Measurements from ENCODE around the gene GARIN5A. TPM values are rescaled to one million over a fixed set of nuclear protein-coding genes. Genes with fewer than 3 reads are reported as not detected.
A peak's percentile ranks its signal among the peaks of the same experiment; 100 is the strongest.

The GARIN5A gene
- total RNA-seq, 2 donors from 2014 or later = 1.0 TPM; not detected in 1

DNA sequence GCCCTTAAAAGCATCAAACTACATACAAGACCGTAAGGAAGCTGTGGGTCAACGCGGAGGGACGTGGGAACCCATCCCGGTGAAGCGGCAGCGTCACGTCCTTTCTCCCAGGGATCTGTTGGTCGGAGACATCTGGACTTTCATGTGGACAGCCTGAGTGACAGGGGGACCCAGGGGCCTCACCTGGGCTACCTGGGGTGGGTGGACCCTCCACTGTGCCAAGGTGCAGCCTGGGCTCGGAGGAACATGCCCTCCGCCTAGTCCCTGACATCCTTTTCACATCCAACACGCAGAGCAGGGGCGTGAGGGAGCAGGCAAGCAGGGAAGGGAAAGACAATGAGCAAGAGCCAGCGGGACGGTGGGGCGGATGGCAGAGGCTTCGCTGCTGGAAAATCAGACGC lies 13.8 kb upstream of the GARIN5A start:
- Histone ChIP-seq H3K36me3 (replicated peaks in 1 of 2; ENCODE audit: insufficient read depth in 1 of 2, low read depth in 2 of 2) (no peaks in the 10 kb centered on the region), H3K4me1 (no peaks in the 10 kb centered on the region), H3K4me3 (no peak overlapping the region), H3K27ac (no peak overlapping the region), H3K9me3 (no peaks in the 10 kb centered on the region), H3K27me3 (no peaks in the 10 kb centered on the region)
- no peak for DNase-seq
- intact Hi-C loops (cut with DNase I) = no loop called here
- ATAC-seq = no peak
- TF ChIP-seq POLR2A (IDR thresholded peaks at IDR 0.05) = no peak
- TF ChIP-seq, protein P1, sequence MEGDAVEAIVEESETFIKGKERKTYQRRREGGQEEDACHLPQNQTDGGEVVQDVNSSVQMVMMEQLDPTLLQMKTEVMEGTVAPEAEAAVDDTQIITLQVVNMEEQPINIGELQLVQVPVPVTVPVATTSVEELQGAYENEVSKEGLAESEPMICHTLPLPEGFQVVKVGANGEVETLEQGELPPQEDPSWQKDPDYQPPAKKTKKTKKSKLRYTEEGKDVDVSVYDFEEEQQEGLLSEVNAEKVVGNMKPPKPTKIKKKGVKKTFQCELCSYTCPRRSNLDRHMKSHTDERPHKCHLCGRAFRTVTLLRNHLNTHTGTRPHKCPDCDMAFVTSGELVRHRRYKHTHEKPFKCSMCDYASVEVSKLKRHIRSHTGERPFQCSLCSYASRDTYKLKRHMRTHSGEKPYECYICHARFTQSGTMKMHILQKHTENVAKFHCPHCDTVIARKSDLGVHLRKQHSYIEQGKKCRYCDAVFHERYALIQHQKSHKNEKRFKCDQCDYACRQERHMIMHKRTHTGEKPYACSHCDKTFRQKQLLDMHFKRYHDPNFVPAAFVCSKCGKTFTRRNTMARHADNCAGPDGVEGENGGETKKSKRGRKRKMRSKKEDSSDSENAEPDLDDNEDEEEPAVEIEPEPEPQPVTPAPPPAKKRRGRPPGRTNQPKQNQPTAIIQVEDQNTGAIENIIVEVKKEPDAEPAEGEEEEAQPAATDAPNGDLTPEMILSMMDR (IDR thresholded peaks at IDR 0.05) = no peak
- 93 to 97% methylated on average over 10 to 18 of the region's 18 CpGs for WGBS, 2 donors

DNA sequence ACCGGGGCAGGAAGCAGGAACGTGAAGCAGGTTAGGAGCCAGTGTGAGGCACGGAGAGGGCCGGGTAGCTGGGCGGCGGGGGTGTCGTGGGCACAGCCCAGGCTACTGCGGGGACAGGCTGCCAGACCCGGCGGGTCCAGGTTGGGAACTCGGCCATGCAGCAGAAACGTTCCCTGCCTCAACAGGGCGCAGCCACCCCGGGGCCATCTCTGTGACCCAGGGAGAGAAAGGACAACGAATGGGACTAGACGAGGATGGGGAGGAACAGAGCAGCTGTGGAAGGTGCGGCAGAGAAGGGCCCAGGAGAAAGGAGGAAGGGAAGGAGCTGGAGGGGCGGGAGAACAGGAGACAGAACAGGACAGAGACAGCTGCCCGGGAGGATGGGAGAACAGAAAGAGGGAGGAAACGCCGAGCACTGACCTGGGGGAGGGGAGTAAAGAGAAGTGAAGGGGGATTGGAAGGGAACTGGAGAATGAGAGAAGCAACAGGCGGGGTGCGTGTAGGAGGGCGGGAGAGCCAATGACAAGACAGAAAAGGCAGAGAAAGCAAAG lies 12.9 kb upstream of the GARIN5A start:
- Histone ChIP-seq H3K4me3 (no peak overlapping the region), H3K36me3 (replicated peaks in 1 of 2; ENCODE audit: insufficient read depth in 1 of 2, low read depth in 2 of 2) (no peaks in the 10 kb centered on the region)
- ATAC-seq = no peak

DNA sequence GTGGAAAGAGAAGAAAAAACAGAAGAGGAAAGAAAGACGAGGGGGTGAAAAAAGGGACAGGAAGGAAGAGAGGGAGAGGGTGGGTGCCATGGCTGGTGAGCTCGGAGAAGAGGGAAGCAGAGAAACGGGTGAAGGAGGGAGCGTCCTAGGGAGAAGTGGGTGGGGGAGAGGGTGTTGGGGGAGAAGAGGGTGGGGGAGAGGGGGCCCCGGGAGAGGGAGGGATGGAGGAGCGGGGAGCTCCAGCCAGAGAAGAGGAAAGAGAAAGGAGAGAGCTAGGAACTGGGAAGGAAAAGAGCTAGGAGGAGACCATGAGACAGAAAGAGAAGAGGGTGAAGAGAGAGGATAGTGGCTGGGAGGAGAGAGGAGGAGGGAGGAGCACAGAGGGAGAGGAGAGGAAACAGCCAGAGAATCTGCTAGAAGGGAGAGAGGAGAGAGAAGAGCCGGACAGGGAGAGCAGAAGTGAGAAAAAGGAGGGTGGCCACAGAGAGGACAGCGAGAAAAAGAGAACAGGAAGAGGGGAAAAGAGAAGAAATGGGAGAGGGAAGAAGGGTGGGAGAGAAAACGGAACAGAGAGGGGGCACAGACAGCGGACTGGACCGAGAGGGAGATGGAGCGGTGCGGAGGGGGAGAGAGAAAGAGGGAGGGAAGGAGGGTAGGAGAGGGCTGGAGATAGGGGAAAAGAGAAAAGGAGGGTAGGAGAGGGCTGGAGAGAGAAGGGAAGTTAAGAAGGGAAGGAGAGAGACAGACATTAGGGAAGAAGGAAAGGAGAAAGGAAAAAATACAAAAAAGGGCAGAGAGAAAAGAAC lies 11.9 kb upstream of the GARIN5A start:
- intact Hi-C loops (cut with DNase I) = no loop called here
- no peaks in the 10 kb centered on the region for H3K27me3 ChIP-seq
- no peaks in the 10 kb centered on the region for H3K4me1 ChIP-seq
- H3K27ac ChIP-seq = no peak overlapping the region
- DNase-seq (no peak), ATAC-seq (no peak)
- TF ChIP-seq, protein P1 (IDR thresholded peaks at IDR 0.05) = no peak
- TF ChIP-seq POLR2A (IDR thresholded peaks at IDR 0.05) = no peak
- H3K4me3 ChIP-seq = no peak overlapping the region
- 47 to 63% methylated on average over 12 to 13 of the region's 13 CpGs for WGBS, 2 donors
- no peaks in the 10 kb centered on the region for H3K9me3 ChIP-seq
- no peaks in the 10 kb centered on the region for H3K36me3 ChIP-seq (replicated peaks in 1 of 2; ENCODE audit: insufficient read depth in 1 of 2, low read depth in 2 of 2)

More for the DNA sequence above, 12.9 kb upstream of the GARIN5A start:
- Histone ChIP-seq H3K27me3 (no peaks in the 10 kb centered on the region), H3K4me1 (no peaks in the 10 kb centered on the region), H3K27ac (no peak overlapping the region), H3K9me3 (no peaks in the 10 kb centered on the region)
- intact Hi-C loops (cut with DNase I) = no loop called here
- 62 to 66% methylated on average over 24 of the region's 24 CpGs for WGBS, 2 donors
- DNase-seq = no peak
- no peak for TF ChIP-seq POLR2A (IDR thresholded peaks at IDR 0.05)
- TF ChIP-seq, protein P1 (IDR thresholded peaks at IDR 0.05) = no peak

DNA sequence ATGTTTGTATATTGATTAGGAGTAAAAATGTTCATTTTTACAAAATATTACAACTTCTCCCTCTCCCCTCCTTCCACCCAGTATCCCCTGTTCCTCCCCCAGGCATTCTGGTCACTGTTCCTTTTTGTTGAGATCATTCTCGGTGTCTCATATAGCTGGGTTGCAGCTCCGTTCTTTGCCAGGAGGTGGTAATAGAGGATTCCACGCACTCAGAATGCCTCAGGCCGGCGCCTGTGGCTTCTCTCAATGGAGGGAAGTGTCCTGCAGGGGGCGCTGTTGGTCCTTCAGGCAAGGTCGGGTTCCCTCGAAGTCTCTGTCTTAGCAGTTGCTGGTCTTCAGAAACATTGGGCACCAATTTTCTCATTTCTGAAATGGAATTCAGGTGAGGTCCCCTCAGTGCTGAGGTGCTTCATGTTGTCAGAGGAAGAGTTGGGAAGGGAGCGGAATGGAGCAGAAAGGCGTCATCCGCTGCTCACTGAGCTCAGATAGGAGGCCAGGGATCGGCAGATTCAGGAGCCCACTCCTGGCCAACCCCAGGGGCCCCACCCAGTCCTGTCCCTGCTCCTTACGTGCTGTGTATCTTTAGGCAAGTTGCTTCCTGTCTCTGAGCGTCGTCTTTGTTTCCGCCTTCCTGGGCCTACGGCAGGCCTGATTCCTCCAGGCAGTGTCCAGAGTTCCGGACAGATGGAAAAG lies 10.3 kb upstream of the GARIN5A start:
- Histone ChIP-seq H3K36me3 (replicated peaks in 1 of 2; ENCODE audit: insufficient read depth in 1 of 2, low read depth in 2 of 2) (peaks cover 0 to 3% of the 10 kb centered on the region in 2 donors), H3K27ac (no peak overlapping the region), H3K4me1 (no peaks in the 10 kb centered on the region), H3K4me3 (no peak overlapping the region), H3K9me3 (no peaks in the 10 kb centered on the region), H3K27me3 (no peaks in the 10 kb centered on the region)
- 75 to 88% methylated on average over 16 to 18 of the region's 18 CpGs for WGBS, 2 donors
- intact Hi-C loops (cut with DNase I) = no loop called here
- ATAC-seq = no peak
- peak in 2 of 4 donors; percentile 40 to 45 for DNase-seq
- TF ChIP-seq, protein P1 (IDR thresholded peaks at IDR 0.05) = peak in 4 of 7 experiments; percentile 13 to 23 (median 16)
- no peak for TF ChIP-seq POLR2A (IDR thresholded peaks at IDR 0.05)
